Peyer's patch (tissue), 4 donors: ENCODE measurements around the gene PDE4B. TPM values are rescaled to one million over a fixed set of nuclear protein-coding genes. Genes with fewer than 3 reads are reported as not detected.

Source experiments
- DNase-seq, 3 donors: peaks; one replicate each; pipeline ENCODE4 v3.0.0-alpha.2; 2017 to 2019
- H3K27ac ChIP-seq, 4 donors: fragments of 200-600 bp; sonication (generic); one replicate each; pipeline ENCODE4 v1.5.1; 2016 to 2019
- H3K27me3 ChIP-seq, 2 donors: fragments of 200-600 bp; sonication (generic); one replicate each; pipeline ENCODE4 v1.5.1; 2019
- H3K36me3 ChIP-seq, 3 donors: fragments of 200-600 bp; sonication (generic); one replicate each; pipeline ENCODE4 v1.5.1; 2016 to 2019
- H3K4me1 ChIP-seq, 4 donors: fragments of 200-600 bp; sonication (generic); one replicate each; pipeline ENCODE4 v1.5.1; 2016 to 2019
- H3K4me3 ChIP-seq, 4 donors: fragments of 200-600 bp; sonication (generic); 1 replicate in 3 of 4; 2 replicates in 1 of 4; pipeline ENCODE4 v1.5.1; 2016 to 2019; ENCODE audit warnings: mild to moderate bottlenecking in 1 of 4
- H3K9me3 ChIP-seq, 4 donors: fragments of 200-600 bp; sonication (generic); one replicate each; pipeline ENCODE4 v1.5.1; 2016 to 2019; ENCODE audit warnings: mild to moderate bottlenecking in 1 of 4
- POLR2A ChIP-seq, 2 donors: fragments of 450-650 bp; IDR thresholded peaks; one replicate each; pipeline ENCODE4 v1.5.1; 2017; ENCODE audit warnings: antibody characterized with exemption in 2 of 2, mild to moderate bottlenecking in 2 of 2, moderate library complexity in 2 of 2
- total RNA-seq, 4 donors: library from RNA; depleted of rRNA; stranded (reverse); fragments of >200 nt; gene quantifications; one replicate each; pipeline ENCODE4 v1.1.0, GENCODE V29; 2016
- TF ChIP-seq, protein P1 (sequence below), 6 experiments: fragments of 450-650 bp in 4 of 6; fragments of 200-600 bp in 2 of 6; sonication (generic) in 1 of 6; IDR thresholded peaks; one replicate each; pipeline ENCODE4 v1.5.1; 2017 to 2019; ENCODE audit warnings: antibody characterized with exemption in 6 of 6, mild to moderate bottlenecking in 3 of 6, moderate library complexity in 1 of 6

Gene PDE4B
- total RNA-seq, 4 donors from 2014 or later = 2.1 to 96.6 (median 9.6) TPM

DNA sequence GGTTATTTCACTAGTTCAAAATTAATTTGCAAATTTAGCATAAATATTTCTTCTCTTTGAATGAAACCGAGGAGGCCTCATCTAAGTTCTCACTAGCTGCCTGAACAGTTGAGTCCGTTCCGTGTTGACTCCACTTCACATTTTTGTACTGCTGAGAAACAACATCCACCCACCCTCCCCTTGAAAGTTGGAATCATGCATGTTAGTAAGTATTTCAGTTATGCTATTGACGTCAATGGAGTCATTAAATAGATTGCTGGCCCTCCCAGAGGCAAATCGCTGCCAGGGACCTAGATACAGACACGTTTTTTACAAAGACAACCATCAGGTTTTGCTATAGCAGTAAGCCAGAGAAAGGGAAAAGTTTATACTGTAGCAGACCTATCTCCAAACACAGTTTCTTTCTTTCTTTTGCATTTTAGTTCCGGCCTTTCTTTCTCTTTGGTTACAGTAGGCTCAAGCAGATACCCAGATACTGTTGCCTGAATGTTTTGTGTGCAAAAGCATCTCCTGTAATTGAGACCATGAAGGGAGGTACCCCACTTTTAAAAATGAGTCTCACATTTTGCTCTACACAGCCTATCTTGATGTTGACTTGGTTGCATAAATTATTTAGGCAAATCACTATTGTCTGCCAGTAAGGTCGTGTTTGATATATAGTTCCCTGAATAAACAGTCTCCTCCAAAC lies 478.7 kb downstream of the PDE4B start:
- H3K27ac ChIP-seq = peak overlapping the region; percentile 49 to 79 (median 67)
- H3K36me3 ChIP-seq = no peaks in the 10 kb centered on the region
- H3K4me1 ChIP-seq = peaks cover 0 to 17% (median 11%) of the 10 kb centered on the region in 4 donors
- H3K9me3 ChIP-seq = no peaks in the 10 kb centered on the region
- DNase-seq = peak in 2 of 3 donors; percentile 41 to 80
- H3K27me3 ChIP-seq = no peaks in the 10 kb centered on the region
- no peak overlapping the region for H3K4me3 ChIP-seq
- no peak for TF ChIP-seq POLR2A (IDR thresholded peaks at IDR 0.05)
- TF ChIP-seq, protein P1, sequence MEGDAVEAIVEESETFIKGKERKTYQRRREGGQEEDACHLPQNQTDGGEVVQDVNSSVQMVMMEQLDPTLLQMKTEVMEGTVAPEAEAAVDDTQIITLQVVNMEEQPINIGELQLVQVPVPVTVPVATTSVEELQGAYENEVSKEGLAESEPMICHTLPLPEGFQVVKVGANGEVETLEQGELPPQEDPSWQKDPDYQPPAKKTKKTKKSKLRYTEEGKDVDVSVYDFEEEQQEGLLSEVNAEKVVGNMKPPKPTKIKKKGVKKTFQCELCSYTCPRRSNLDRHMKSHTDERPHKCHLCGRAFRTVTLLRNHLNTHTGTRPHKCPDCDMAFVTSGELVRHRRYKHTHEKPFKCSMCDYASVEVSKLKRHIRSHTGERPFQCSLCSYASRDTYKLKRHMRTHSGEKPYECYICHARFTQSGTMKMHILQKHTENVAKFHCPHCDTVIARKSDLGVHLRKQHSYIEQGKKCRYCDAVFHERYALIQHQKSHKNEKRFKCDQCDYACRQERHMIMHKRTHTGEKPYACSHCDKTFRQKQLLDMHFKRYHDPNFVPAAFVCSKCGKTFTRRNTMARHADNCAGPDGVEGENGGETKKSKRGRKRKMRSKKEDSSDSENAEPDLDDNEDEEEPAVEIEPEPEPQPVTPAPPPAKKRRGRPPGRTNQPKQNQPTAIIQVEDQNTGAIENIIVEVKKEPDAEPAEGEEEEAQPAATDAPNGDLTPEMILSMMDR (IDR thresholded peaks at IDR 0.05) = no peak

DNA sequence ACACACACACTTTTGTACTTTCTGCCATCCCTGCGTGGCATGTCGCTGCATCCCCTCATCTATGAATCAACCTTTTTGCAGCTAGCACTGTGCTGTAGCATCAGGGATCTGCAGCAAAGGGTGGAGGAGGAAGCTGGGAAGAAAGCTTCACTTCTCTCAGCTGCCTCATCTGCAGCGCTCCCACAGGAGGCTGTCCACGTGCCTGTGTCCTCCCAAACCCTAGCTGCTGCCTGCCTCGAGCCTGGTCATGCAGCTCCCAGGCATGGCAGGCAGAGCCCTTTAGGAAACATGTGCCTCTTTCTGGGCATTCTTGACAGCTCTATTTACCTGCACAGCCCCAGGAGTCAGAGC lies 479.2 kb downstream of the PDE4B start:
- H3K27ac ChIP-seq = peak overlapping the region; percentile 49 to 79 (median 67)
- DNase-seq = peak in 1 of 3 donors; percentile 53
- TF ChIP-seq, protein P1 (IDR thresholded peaks at IDR 0.05) = no peak
- TF ChIP-seq POLR2A (IDR thresholded peaks at IDR 0.05) = no peak
- peaks cover 0 to 17% (median 11%) of the 10 kb centered on the region in 4 donors for H3K4me1 ChIP-seq
- H3K9me3 ChIP-seq = no peaks in the 10 kb centered on the region
- H3K4me3 ChIP-seq = no peak overlapping the region
- H3K27me3 ChIP-seq = no peaks in the 10 kb centered on the region
- H3K36me3 ChIP-seq = no peaks in the 10 kb centered on the region

DNA sequence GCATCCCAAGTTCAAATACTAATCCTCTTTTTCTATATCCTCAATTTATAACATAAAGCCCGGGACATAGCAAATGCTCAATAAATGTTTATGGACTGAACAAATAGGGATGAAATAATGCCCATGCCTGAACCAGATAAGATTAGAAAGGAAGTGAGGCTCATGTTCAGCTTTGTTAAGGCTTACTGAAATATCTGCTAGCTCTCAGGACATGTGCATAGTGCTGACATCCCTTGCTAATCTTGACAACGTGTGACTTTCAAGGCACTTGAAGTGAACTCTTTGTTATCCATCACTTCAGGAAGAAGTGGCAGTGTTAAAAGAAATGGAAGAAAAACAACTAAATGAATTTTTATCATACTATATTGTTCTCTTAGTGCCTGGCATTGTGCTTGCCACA lies 481.0 kb downstream of the PDE4B start:
- H3K27ac ChIP-seq = no peak overlapping the region
- H3K36me3 ChIP-seq = no peaks in the 10 kb centered on the region
- TF ChIP-seq, protein P1 (IDR thresholded peaks at IDR 0.05) = no peak
- TF ChIP-seq POLR2A (IDR thresholded peaks at IDR 0.05) = no peak
- no peaks in the 10 kb centered on the region for H3K27me3 ChIP-seq
- no peaks in the 10 kb centered on the region for H3K9me3 ChIP-seq
- peaks cover 0 to 17% (median 12%) of the 10 kb centered on the region in 4 donors for H3K4me1 ChIP-seq
- H3K4me3 ChIP-seq = no peak overlapping the region
- no peak for DNase-seq

DNA sequence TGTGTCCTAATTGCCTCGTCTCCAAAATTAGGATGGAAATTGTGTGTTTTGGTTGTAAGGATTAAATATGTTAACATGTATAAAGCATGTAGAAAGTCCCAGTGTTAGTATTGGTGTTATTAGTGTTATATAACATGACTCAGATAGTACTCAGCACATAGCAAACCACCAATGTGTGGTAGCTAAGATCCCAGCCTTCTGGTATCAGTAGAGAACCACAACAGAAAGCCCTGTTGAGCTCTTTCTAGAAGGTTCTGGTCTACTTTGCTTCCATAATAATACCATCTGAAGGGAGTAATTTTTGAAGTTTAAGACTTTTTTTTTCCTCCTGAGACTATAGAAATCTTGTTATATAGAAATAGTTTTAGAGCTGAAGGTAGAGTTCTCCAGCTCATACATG lies 481.9 kb downstream of the PDE4B start:
- Histone ChIP-seq H3K9me3 (no peaks in the 10 kb centered on the region), H3K4me3 (no peak overlapping the region), H3K27ac (peak overlapping the region in 1 of 4 donors; percentile 54), H3K27me3 (no peaks in the 10 kb centered on the region), H3K36me3 (no peaks in the 10 kb centered on the region), H3K4me1 (peaks cover 0 to 15% (median 13%) of the 10 kb centered on the region in 4 donors)
- DNase-seq = no peak
- TF ChIP-seq, protein P1 (IDR thresholded peaks at IDR 0.05) = no peak
- TF ChIP-seq POLR2A (IDR thresholded peaks at IDR 0.05) = no peak

DNA sequence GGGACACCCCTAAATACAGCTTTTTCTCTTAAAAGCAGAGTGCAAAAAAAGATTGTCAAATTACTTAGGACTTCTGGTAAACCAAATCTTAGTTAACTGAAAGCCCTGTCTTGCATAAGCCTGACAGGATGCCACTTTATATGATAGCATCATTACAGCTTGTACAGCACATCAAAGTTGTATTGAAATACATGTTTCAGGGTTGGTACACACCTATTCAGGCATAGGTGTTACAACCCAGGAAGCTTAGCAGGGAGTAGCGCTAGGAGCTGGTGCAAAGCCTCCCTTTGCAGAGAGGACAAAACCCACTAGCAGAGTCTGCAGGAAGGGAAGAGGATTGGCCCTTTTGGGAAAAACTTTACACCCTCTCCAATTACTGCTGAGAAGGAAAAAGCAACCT lies 482.4 kb downstream of the PDE4B start:
- DNase-seq = no peak
- no peaks in the 10 kb centered on the region for H3K27me3 ChIP-seq
- H3K4me3 ChIP-seq = no peak overlapping the region
- H3K4me1 ChIP-seq = peaks cover 0 to 15% (median 13%) of the 10 kb centered on the region in 4 donors
- H3K9me3 ChIP-seq = no peaks in the 10 kb centered on the region
- H3K27ac ChIP-seq = peak overlapping the region in 2 of 4 donors; percentile 54 to 72
- TF ChIP-seq, protein P1 (IDR thresholded peaks at IDR 0.05) = no peak
- no peak for TF ChIP-seq POLR2A (IDR thresholded peaks at IDR 0.05)
- H3K36me3 ChIP-seq = no peaks in the 10 kb centered on the region
